Common myeloid progenitor, CD34-positive (primary cell): ENCODE data around the gene SHANK2.

Experiments used
- CTCF ChIA-PET: fragments of 350-600 bp; sonication (Branson Sonifier 250); formaldehyde crosslinking; loops from one replicate; lab custom pipeline; 2021; ENCODE audit warnings: antibody characterized with exemption; lab: Charles Lee
- POLR2A ChIA-PET: fragments of 350-600 bp; sonication (Branson Sonifier 250); formaldehyde crosslinking; loops from one replicate; lab custom pipeline; 2021; ENCODE audit warnings: antibody characterized with exemption; lab: Charles Lee
- DNase-seq, 3 donors: peaks; one replicate each; pipeline versions ENCODE4 v3.0.0 to v3.0.0-alpha.2; 2013
- H3K27ac ChIP-seq, 2 experiments: 1 replicate in 1 of 2; 2 replicates in 1 of 2; pipeline ENCODE4 v1.7.0; 2013; ENCODE audit warnings: inconsistent platforms in 2 of 2, low read length in 2 of 2, mild to moderate bottlenecking in 2 of 2, low read depth in 1 of 2, moderate library complexity in 1 of 2; ENCODE audit not compliant: severe bottlenecking in 2 of 2, insufficient read depth in 1 of 2, poor library complexity in 1 of 2
- H3K27me3 ChIP-seq, 5 experiments: replicated peaks in 2 of 5; 1 replicate in 3 of 5; 2 replicates in 2 of 5; pipeline versions ENCODE4 v1.6.1 to v1.7.0; 2013; ENCODE audit warnings: low read length in 4 of 5, mild to moderate bottlenecking in 2 of 5, moderate library complexity in 2 of 5, inconsistent platforms in 1 of 5; ENCODE audit not compliant: insufficient read depth in 5 of 5, control insufficient read depth in 4 of 5
- H3K36me3 ChIP-seq, 4 experiments: 1 replicate in 2 of 4; 2 replicates in 2 of 4; pipeline versions ENCODE4 v1.6.1 to v1.7.0; 2013; ENCODE audit warnings: low read length in 3 of 4, control low read depth in 1 of 4, mild to moderate bottlenecking in 1 of 4; ENCODE audit not compliant: control insufficient read depth in 4 of 4, insufficient read depth in 4 of 4
- H3K4me1 ChIP-seq, 4 experiments: 1 replicate in 3 of 4; 2 replicates in 1 of 4; pipeline versions ENCODE4 v1.6.1 to v1.7.1; 2013; ENCODE audit warnings: low read length in 3 of 4, mild to moderate bottlenecking in 3 of 4, control low read depth in 1 of 4, inconsistent platforms in 1 of 4, moderate library complexity in 1 of 4; ENCODE audit not compliant: control insufficient read depth in 4 of 4, insufficient read depth in 4 of 4; ENCODE audit errors: control extremely low read depth in 1 of 4
- H3K4me3 ChIP-seq, 7 experiments: 1 replicate in 4 of 7; 2 replicates in 3 of 7; pipeline versions ENCODE4 v1.5.1 to v1.7.0; 2013; ENCODE audit warnings: mild to moderate bottlenecking in 7 of 7, low read length in 6 of 7, moderate library complexity in 6 of 7, inconsistent platforms in 2 of 7, low read depth in 2 of 7, control low read depth in 1 of 7; ENCODE audit not compliant: insufficient read depth in 4 of 7, control insufficient read depth in 1 of 7; ENCODE audit errors: extremely low read depth in 1 of 7
- H3K9me3 ChIP-seq, 5 experiments: 1 replicate in 4 of 5; 2 replicates in 1 of 5; pipeline versions ENCODE4 v1.6.1 to v1.7.1; 2013; ENCODE audit warnings: low read length in 4 of 5, mild to moderate bottlenecking in 2 of 5, inconsistent platforms in 1 of 5, low read depth in 1 of 5, moderate library complexity in 1 of 5; ENCODE audit not compliant: control insufficient read depth in 4 of 5, insufficient read depth in 2 of 5; ENCODE audit errors: control extremely low read depth in 1 of 5
- WGBS: methylation state at CpG from one replicate; pipeline ENCODE4 v1.1.5; 2013; ENCODE audit not compliant: insufficient coverage; 5-methylcytosine and 5-hydroxymethylcytosine counted together

SHANK2 gene

DNA sequence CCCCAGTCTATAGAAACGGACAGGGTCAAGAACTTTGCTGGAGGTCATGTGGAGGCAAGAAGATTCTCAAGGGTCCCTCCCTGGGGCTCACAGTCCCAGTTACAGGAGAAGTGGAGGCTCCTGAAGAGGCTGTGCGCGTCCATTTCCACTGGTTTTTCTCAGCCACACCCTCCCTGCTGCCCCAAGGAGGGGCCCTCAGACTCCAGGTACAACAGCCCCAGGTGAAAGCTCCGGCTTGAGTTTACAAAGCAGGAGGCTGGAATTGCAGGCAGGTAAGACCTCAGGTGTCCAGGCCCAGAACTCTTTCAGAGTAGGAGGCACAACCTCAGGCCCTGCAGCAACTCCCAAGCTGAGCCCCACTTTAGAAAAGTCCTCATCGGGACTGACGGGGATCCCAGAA, 3.1 kb downstream of the SHANK2 start:
- 89% methylated on average over 6 of the region's 6 CpGs for WGBS
- Histone ChIP-seq H3K9me3 (no peaks in the 10 kb centered on the region), H3K4me3 (no peak overlapping the region), H3K4me1 (peaks cover 0 to 28% (median 9%) of the 10 kb centered on the region in 4 experiments), H3K27ac (no peak overlapping the region), H3K36me3 (no peaks in the 10 kb centered on the region), H3K27me3 (peaks cover 0 to 95% (median 50%) of the 10 kb centered on the region in 5 experiments)
- POLR2A ChIA-PET, result no interaction called here
- CTCF ChIA-PET, result no interaction called here
- no peak for DNase-seq

DNA sequence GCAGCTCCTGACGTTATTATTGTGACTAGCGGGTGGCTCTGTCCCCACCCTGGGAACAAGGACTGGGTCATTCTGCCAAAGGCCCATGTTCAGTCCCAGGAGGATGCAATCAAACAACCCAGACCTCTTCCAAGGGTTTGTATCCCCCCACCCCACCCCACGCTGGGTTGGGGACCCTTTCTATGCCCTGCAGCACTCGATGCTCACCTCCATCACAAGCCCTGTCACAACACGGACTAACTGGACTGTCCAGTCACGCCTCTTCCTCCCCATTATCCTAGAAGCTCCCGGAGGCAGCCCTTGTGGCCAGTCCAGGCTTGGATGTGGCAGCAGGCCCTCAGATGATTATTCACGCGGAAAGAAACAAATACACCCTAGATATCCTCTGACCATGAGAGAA, 3.7 kb downstream of the SHANK2 start:
- POLR2A ChIA-PET, result no interaction called here
- Histone ChIP-seq H3K4me3 (no peak overlapping the region), H3K27me3 (peaks cover 2 to 93% (median 48%) of the 10 kb centered on the region in 5 experiments), H3K9me3 (peaks cover 0 to 3% (median 0%) of the 10 kb centered on the region in 5 experiments), H3K27ac (no peak overlapping the region), H3K4me1 (peaks cover 0 to 28% (median 9%) of the 10 kb centered on the region in 4 experiments), H3K36me3 (no peaks in the 10 kb centered on the region)
- no peak for DNase-seq
- 100% methylated on average over 2 of the region's 9 CpGs for WGBS
- CTCF ChIA-PET, result interaction anchor here (1.7 kb wide), 1 partner anchor 13 kb away, joined by 5 read pairs; no protein-coding TSS in a partner anchor

DNA sequence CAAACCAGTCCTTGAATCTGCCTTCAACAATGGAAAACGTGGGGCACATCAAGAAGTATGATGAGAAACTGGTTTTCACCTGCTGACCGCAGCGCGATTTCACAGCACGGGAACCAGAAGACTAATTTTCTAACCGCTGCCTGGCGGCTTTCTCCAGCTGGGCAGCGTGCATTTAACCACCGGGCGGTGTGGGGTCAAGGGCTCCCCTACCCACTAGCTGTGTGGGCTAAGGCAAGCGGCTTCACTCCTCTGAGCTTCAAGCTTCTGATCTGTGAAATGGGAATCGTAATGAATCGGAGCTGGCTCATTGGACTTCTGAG, 4.2 kb downstream of the SHANK2 start:
- H3K9me3 ChIP-seq, result peaks cover 0 to 3% (median 0%) of the 10 kb centered on the region in 5 experiments
- H3K27ac ChIP-seq, result no peak overlapping the region
- no peak for DNase-seq
- ChIA-PET CTCF (interaction anchor here (1.7 kb wide), 1 partner anchor 13 kb away, joined by 5 read pairs; no protein-coding TSS in a partner anchor), POLR2A (no interaction called here)
- no peak overlapping the region for H3K4me3 ChIP-seq
- peaks cover 2 to 89% (median 44%) of the 10 kb centered on the region in 5 experiments for H3K27me3 ChIP-seq
- 87% methylated on average over 13 of the region's 13 CpGs for WGBS
- peaks cover 0 to 28% (median 9%) of the 10 kb centered on the region in 4 experiments for H3K4me1 ChIP-seq
- no peaks in the 10 kb centered on the region for H3K36me3 ChIP-seq

DNA sequence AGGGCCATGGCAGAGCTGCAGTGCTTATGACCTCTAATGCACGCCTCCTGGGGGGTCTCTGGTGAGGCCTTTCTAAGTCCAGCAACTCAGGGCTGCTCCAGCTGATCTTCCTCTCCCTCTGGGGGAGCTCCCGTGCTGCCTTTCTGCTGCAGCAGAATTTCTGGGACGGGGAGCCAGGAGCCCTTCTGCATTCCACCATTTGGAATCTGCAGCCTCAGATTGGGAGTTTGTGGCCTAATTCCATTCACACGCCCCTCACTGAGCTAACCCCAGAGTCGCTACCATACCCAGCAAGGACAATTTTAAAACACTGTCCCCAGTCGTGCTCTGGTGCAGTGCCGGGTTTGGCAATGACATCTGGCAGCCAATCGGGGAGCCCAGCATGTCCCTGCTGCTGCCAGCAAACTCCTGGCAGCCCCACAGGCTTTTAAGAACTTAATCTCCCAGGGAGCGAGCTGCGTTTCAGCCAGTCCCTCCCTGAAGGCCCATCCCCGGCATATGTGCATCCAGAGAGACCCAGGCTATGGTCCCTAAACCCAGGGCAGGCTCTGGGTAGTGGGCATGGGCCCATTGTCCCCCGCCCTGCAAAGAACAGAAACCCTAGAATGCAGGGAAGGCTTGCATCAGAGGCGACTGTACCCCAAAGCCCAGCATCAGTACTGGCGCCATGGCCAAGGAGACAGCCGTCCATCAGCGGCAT, 4.7 kb downstream of the SHANK2 start:
- Histone ChIP-seq H3K27ac (no peak overlapping the region), H3K4me3 (no peak overlapping the region), H3K36me3 (no peaks in the 10 kb centered on the region), H3K4me1 (peaks cover 0 to 23% (median 8%) of the 10 kb centered on the region in 4 experiments), H3K9me3 (peaks cover 0 to 3% (median 0%) of the 10 kb centered on the region in 5 experiments), H3K27me3 (peaks cover 2 to 86% (median 40%) of the 10 kb centered on the region in 5 experiments)
- DNase-seq, result no peak
- CTCF ChIA-PET, result interaction anchor here (0.7 to 1.7 kb wide), 2 partner anchors 14 to 111 kb away, joined by 3 to 5 read pairs; no protein-coding TSS in a partner anchor
- POLR2A ChIA-PET, result no interaction called here
- 65% methylated on average over 16 of the region's 16 CpGs for WGBS

DNA sequence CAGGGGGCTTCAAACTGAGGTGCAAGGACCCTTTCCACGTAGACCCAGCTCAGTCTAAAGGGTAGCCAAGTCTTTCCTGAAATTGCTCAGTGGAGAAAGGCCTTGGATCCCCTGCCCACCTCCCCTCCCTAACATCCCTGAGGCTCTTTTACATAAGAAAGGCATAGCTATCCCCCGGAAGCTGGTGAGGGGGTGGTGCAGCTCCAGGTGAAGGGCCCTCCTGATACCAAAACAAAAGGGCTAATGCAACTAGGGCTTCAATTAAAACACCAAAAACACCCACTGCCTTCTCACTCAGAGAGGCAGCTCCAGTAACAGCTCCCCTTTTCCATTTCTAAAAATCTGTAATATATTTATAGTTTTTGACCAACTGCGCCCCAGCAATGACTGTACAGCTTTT, 5.8 kb downstream of the SHANK2 start:
- Histone ChIP-seq H3K4me3 (no peak overlapping the region), H3K27ac (no peak overlapping the region), H3K4me1 (peaks cover 0 to 12% (median 4%) of the 10 kb centered on the region in 4 experiments), H3K9me3 (peaks cover 0 to 3% (median 0%) of the 10 kb centered on the region in 5 experiments), H3K36me3 (no peaks in the 10 kb centered on the region), H3K27me3 (peaks cover 2 to 86% (median 39%) of the 10 kb centered on the region in 5 experiments)
- no peak for DNase-seq
- CTCF ChIA-PET, result no interaction called here
- POLR2A ChIA-PET, result no interaction called here
- 43% methylated on average over 1 of the region's 3 CpGs for WGBS

DNA sequence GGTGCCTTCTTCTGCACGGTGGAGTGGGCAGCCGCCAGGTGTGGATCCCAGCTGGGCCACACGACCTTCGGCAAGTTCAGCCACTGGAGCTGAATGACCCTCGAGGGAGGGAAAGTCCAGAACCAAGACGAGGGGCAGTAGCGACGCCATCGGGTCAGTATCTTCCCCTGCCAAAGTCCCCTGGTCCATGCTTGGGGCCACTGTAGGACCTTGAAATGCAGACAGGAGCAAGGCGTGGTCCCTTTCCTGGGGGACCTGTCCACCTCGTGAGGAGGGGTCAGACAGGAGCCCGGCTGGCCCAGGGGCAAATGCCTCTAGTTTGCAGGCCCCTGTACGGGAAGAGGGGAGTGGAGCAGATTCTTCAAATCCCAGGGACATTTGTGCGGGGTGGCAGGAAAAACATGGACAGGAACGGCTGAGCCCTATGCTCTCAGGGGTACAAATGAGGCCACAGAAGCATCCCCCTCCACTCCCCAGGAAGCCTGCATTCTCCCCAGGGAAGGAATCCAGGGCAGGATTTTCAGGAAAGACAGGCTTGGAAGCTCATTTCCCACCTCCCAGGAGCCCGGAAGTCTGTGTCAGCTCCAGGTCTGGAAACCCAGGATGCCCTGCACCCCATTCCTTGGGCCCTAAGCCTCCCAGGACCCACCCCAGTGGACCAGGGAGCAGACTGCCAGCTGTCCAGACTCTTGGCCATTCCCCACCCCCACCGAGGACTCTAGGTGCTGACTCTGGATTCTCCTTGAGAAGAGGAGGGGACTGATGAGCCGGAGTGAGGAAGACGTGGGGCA, 6.6 kb downstream of the SHANK2 start:
- no peak overlapping the region for H3K27ac ChIP-seq
- H3K4me1 ChIP-seq, result peaks cover 0 to 12% (median under 1%) of the 10 kb centered on the region in 4 experiments
- H3K36me3 ChIP-seq, result no peaks in the 10 kb centered on the region
- peaks cover 2 to 85% (median 39%) of the 10 kb centered on the region in 5 experiments for H3K27me3 ChIP-seq
- POLR2A ChIA-PET, result no interaction called here
- H3K9me3 ChIP-seq, result peaks cover 0 to 3% (median 0%) of the 10 kb centered on the region in 5 experiments
- H3K4me3 ChIP-seq, result no peak overlapping the region
- 51% methylated on average over 18 of the region's 19 CpGs for WGBS
- DNase-seq, result no peak
- CTCF ChIA-PET, result no interaction called here
